Activated CD4-positive, alpha-beta T cell treated with anti-CD3 and anti-CD28 coated beads, Interleukin-10, Interleukin-2, amounts not matched to agents 100 ng/mL and 50 ng/mL, durations not matched to agents 16 hours and 8 hours (primary cell): ENCODE measurements around the gene SPNS1.

Experiments used
- DNase-seq: peaks from one replicate; pipeline ENCODE4 v3.0.0-alpha.2; 2020

SPNS1 gene

GRCh38 chr16:29030086-29030840 is 55.7 kb downstream of the SPNS1 start:
- DNase-seq = no peak
